IMR-90 (cell line): ENCODE data around the gene XKRX. TPM values are rescaled to one million over a fixed set of nuclear protein-coding genes. Genes with fewer than 3 reads are reported as not detected.

Experiments used
- ATAC-seq: fragments of 200-7000 bp; cut with Tn5 transposase; 2 replicates; pipeline ENCODE4 v1.9.1; 2020; ENCODE audit warnings: low read depth, mild to moderate bottlenecking, moderate library complexity
- BruUV-seq: library from RNA; stranded (reverse); fragments of 400-500 nt; replicated peaks from 2 replicates; lab custom pipeline; 2021; lab: Mats Ljungman, UMichigan
- CTCF ChIA-PET: fragments of 300-600 bp; formaldehyde crosslinking; extraction: SDS; loops from one replicate; lab custom pipeline; 2021; ENCODE audit warnings: antibody characterized with exemption; lab: Yijun Ruan, JAX
- POLR2A ChIA-PET: fragments of 300-600 bp; sonication (Branson Sonifier 250); formaldehyde crosslinking; loops from one replicate; lab custom pipeline; 2022; ENCODE audit warnings: antibody characterized with exemption; ENCODE audit not compliant: unreplicated experiment; lab: Charles Lee
- DNase-seq: peaks from one replicate; pipeline ENCODE4 v3.0.0; 2013
- H2AFZ ChIP-seq: replicated peaks from 2 replicates; pipeline ENCODE3; 2013; ENCODE audit warnings: low read length, mild to moderate bottlenecking; ENCODE audit not compliant: poor library complexity
- H2AK5ac ChIP-seq: 2 replicates; pipeline ENCODE4 v1.6.1; 2013; ENCODE audit warnings: low read depth, low read length, inconsistent platforms
- H2AK9ac ChIP-seq: replicated peaks from 2 replicates; pipeline ENCODE3; 2013; ENCODE audit warnings: mild to moderate bottlenecking, low read depth, low read length, moderate library complexity; ENCODE audit not compliant: poor library complexity
- H2BK120ac ChIP-seq: 2 replicates; pipeline ENCODE4 v1.6.1; 2013; ENCODE audit warnings: low read depth, low read length, inconsistent platforms
- H2BK15ac ChIP-seq: 3 replicates; pipeline ENCODE4 v1.6.1; 2013; ENCODE audit warnings: low read depth, low read length, inconsistent platforms
- H2BK20ac ChIP-seq: 2 replicates; pipeline ENCODE4 v1.6.1; 2013; ENCODE audit warnings: low read depth, mild to moderate bottlenecking, inconsistent platforms, low read length, moderate library complexity
- H2BK5ac ChIP-seq: 2 replicates; pipeline ENCODE4 v1.6.1; 2013; ENCODE audit warnings: mild to moderate bottlenecking, low read depth, low read length, inconsistent platforms; ENCODE audit not compliant: poor library complexity, severe bottlenecking
- H3K14ac ChIP-seq: replicated peaks from 2 replicates; pipeline ENCODE4 v1.6.1; 2013; ENCODE audit warnings: low read depth, low read length, inconsistent platforms
- H3K18ac ChIP-seq: 2 replicates; pipeline ENCODE4 v1.6.1; 2013; ENCODE audit warnings: low read depth, low read length, control low read depth
- H3K23ac ChIP-seq: 2 replicates; pipeline ENCODE4 v1.6.1; 2013; ENCODE audit warnings: low read depth, low read length, inconsistent platforms
- H3K27ac ChIP-seq: 2 replicates; pipeline ENCODE4 v1.5.1; 2013; ENCODE audit warnings: mild to moderate bottlenecking, control low read depth, low read length; ENCODE audit not compliant: insufficient read depth
- H3K27me3 ChIP-seq: 2 replicates; pipeline ENCODE4 v1.6.1; 2013; ENCODE audit warnings: low read length; ENCODE audit not compliant: control insufficient read depth, insufficient read depth
- H3K36me3 ChIP-seq: 2 replicates; pipeline ENCODE4 v1.6.1; 2013; ENCODE audit warnings: low read length, mixed read lengths; ENCODE audit not compliant: control insufficient read depth, insufficient read depth
- H3K4ac ChIP-seq: 2 replicates; pipeline ENCODE4 v1.6.1; 2013; ENCODE audit warnings: low read depth, low read length, inconsistent platforms
- H3K4me1 ChIP-seq: 2 replicates; pipeline ENCODE4 v1.6.1; 2013; ENCODE audit warnings: low read length, mixed read lengths; ENCODE audit not compliant: control insufficient read depth, insufficient read depth
- H3K4me2 ChIP-seq: 2 replicates; pipeline ENCODE4 v1.6.1; 2013; ENCODE audit warnings: low read depth, mild to moderate bottlenecking, control low read depth, low read length, moderate library complexity
- H3K4me3 ChIP-seq: 2 replicates; pipeline ENCODE4 v1.5.1; 2013; ENCODE audit warnings: low read depth, mild to moderate bottlenecking, control low read depth, low read length, moderate library complexity; ENCODE audit not compliant: insufficient read depth
- H3K56ac ChIP-seq: 2 replicates; pipeline ENCODE4 v1.6.1; 2013; ENCODE audit warnings: low read length, inconsistent platforms; ENCODE audit not compliant: insufficient read depth; ENCODE audit errors: extremely low read depth
- H3K79me1 ChIP-seq, 2 experiments: 2 replicates each; pipeline ENCODE4 v1.6.1; 2013; ENCODE audit warnings: low read length in 2 of 2, inconsistent platforms in 1 of 2, low read depth in 1 of 2
- H3K9ac ChIP-seq: 2 replicates; pipeline ENCODE4 v1.6.1; 2013; ENCODE audit warnings: low read depth, low read length, control low read depth
- H3K9me1 ChIP-seq: 2 replicates; pipeline ENCODE4 v1.6.1; 2013; ENCODE audit warnings: low read length, inconsistent platforms; ENCODE audit not compliant: insufficient read depth
- H3K9me3 ChIP-seq: 2 replicates; pipeline ENCODE4 v1.6.1; 2013; ENCODE audit warnings: low read length; ENCODE audit not compliant: control insufficient read depth, insufficient read depth
- H4K20me1 ChIP-seq: 2 replicates; pipeline ENCODE4 v1.6.1; 2013; ENCODE audit warnings: low read length, inconsistent platforms; ENCODE audit not compliant: insufficient read depth
- H4K5ac ChIP-seq: 2 replicates; pipeline ENCODE4 v1.6.1; 2013; ENCODE audit warnings: mild to moderate bottlenecking, low read depth, low read length, control low read depth
- H4K8ac ChIP-seq, 2 experiments: 2 replicates each; pipeline ENCODE4 v1.6.1; 2013; ENCODE audit warnings: low read depth in 2 of 2, low read length in 2 of 2, control low read depth in 1 of 2, inconsistent platforms in 1 of 2
- H4K91ac ChIP-seq: 2 replicates; pipeline ENCODE4 v1.6.1; 2013; ENCODE audit warnings: low read depth, low read length, inconsistent platforms; ENCODE audit not compliant: insufficient read depth
- BHLHE40 ChIP-seq: fragments of 150-350 bp; IDR thresholded peaks from 2 replicates; pipeline ENCODE4 v1.6.1; 2016; ENCODE audit warnings: mild to moderate bottlenecking, low read depth, low read length
- CEBPB ChIP-seq: IDR thresholded peaks from 2 replicates; pipeline ENCODE4 v1.6.1; 2012; ENCODE audit warnings: low read depth, low read length, improper control_type of control experiment
- CHD1 ChIP-seq: IDR thresholded peaks from 2 replicates; pipeline ENCODE4 v1.6.1; 2012; ENCODE audit warnings: low read depth, low read length, improper control_type of control experiment
- CTCF ChIP-seq: conservative IDR thresholded peaks from 2 replicates; pipeline ENCODE4 v1.5.1; 2012; ENCODE audit warnings: mild to moderate bottlenecking, low read depth, low read length, improper control_type of control experiment
- ELK1 ChIP-seq: fragments of 150-350 bp; IDR thresholded peaks from 2 replicates; pipeline ENCODE4 v1.6.1; 2016; ENCODE audit warnings: low read depth, mild to moderate bottlenecking, low read length, moderate library complexity, borderline replicate concordance
- MAFK ChIP-seq: IDR thresholded peaks from 2 replicates; pipeline ENCODE4 v1.6.1; 2012; ENCODE audit warnings: low read depth, low read length, improper control_type of control experiment
- MAZ ChIP-seq: IDR thresholded peaks from 2 replicates; pipeline ENCODE4 v1.6.1; 2012; ENCODE audit warnings: low read depth, mild to moderate bottlenecking, low read length, improper control_type of control experiment, moderate library complexity, borderline replicate concordance
- MXI1 ChIP-seq: IDR thresholded peaks from 2 replicates; pipeline ENCODE4 v1.6.1; 2012; ENCODE audit warnings: low read depth, mild to moderate bottlenecking, low read length, moderate library complexity, borderline replicate concordance
- NFE2L2 ChIP-seq: fragments of 150-350 bp; IDR thresholded peaks from 2 replicates; pipeline ENCODE4 v1.6.1; 2016; ENCODE audit warnings: low read depth, mild to moderate bottlenecking, low read length
- POLR2A ChIP-seq: IDR thresholded peaks from 2 replicates; pipeline ENCODE4 v1.6.1; 2012; ENCODE audit warnings: mild to moderate bottlenecking, low read depth, low read length
- RAD21 ChIP-seq: IDR thresholded peaks from 2 replicates; pipeline ENCODE4 v1.6.1; 2012; ENCODE audit warnings: low read length, improper control_type of control experiment
- RCOR1 ChIP-seq: IDR thresholded peaks from 2 replicates; pipeline ENCODE4 v1.6.1; 2012; ENCODE audit warnings: mild to moderate bottlenecking, low read length, improper control_type of control experiment; ENCODE audit not compliant: insufficient replicate concordance
- RFX5 ChIP-seq: IDR thresholded peaks from 2 replicates; pipeline ENCODE4 v1.8.0; 2012; ENCODE audit warnings: low read depth, mild to moderate bottlenecking, low read length, moderate library complexity
- SMC3 ChIP-seq: fragments of 150-350 bp; IDR thresholded peaks from 2 replicates; pipeline ENCODE4 v1.6.1; 2016; ENCODE audit warnings: low read depth, mild to moderate bottlenecking, antibody characterized with exemption, low read length, moderate library complexity
- WGBS, 2 experiments: methylation state at CpG; one replicate each; pipeline versions ENCODE4 v1.1.5 to v1.1.7; 2013; ENCODE audit warnings: missing lambda C conversion rate in 2 of 2; ENCODE audit not compliant: insufficient read length in 1 of 2; ENCODE audit errors: extremely low coverage in 2 of 2; 5-methylcytosine and 5-hydroxymethylcytosine counted together
- dilution Hi-C: fragments of 300-500 bp; cut with HindIII; formaldehyde crosslinking; loops from one replicate; pipeline ENCODE4 v1.14.3; 2018; ENCODE audit warnings: low sequenced_read_pairs; ENCODE audit not compliant: unreplicated experiment
- in situ Hi-C: fragments of 300-500 bp; cut with MboI; formaldehyde crosslinking; loops from 3 replicates; pipeline ENCODE4 v1.14.3; 2019; ENCODE audit warnings: low sequenced_read_pairs, inconsistent platforms, mixed read lengths
- intact Hi-C: fragments of 100-400 bp; cut with micrococcal nuclease; formaldehyde crosslinking; loops from 2 replicates; pipeline ENCODE4 v1.10.0; 2022
- polyA plus RNA-seq, 3 experiments: library from polyadenylated mRNA; depleted of rRNA; stranded (reverse); fragments of >200 nt; gene quantifications; 2 replicates each; pipeline ENCODE4 v1.2.3, GENCODE V29; 2012; ENCODE audit warnings: low replicate concordance in 1 of 3
- total RNA-seq: library from RNA; depleted of rRNA; stranded (reverse); fragments of >200 nt; gene quantifications from 2 replicates; pipeline ENCODE4 v1.2.3, GENCODE V29; 2012
- TF ChIP-seq, protein P1 (sequence below): fragments of 150-350 bp; IDR thresholded peaks from 2 replicates; pipeline ENCODE4 v1.6.1; 2017; ENCODE audit warnings: mild to moderate bottlenecking, antibody characterized with exemption, low read length, low read depth

XKRX gene
- total and polyA plus RNA-seq, 2 of the 4 experiments (the other 2 are of a cell fraction) = 0.39 to 0.90 TPM

DNA sequence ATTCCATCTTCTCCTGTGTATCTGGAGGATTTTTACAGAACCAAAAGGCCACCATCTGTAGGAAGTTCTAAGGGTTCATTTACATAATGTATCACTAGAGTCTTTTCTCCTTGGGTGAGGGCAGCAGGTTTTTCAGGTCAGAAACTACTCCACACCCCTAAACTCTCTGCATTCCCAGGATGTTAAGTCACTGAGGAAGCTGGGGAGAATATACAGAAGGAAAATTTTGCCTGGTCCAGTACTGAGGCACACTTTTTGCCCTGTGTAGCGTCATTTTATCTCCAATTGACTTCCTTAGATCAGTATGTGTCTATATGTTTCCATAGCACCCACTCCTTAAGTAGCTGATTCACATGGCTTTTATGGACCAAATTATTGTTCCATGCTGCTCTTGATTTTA lies 17.0 kb downstream of the XKRX start:
- dilution Hi-C loops = no loop called here

More for the DNA sequence above, 17.0 kb downstream of the XKRX start:
- POLR2A ChIA-PET = no interaction called here
- Histone ChIP-seq H2BK5ac (no peak overlapping the region), H3K23ac (no peak overlapping the region), H3K14ac (no peak overlapping the region), H3K36me3 (no peaks in the 10 kb centered on the region), H4K20me1 (no peaks in the 10 kb centered on the region), H2AK5ac (no peak overlapping the region), H3K56ac (no peak overlapping the region), H2BK15ac (no peak overlapping the region), H4K91ac (no peak overlapping the region), H4K5ac (no peak overlapping the region), H2BK120ac (no peak overlapping the region), H3K9ac (no peak overlapping the region), H3K9me3 (no peaks in the 10 kb centered on the region), H3K4me3 (no peak overlapping the region), H3K18ac (no peak overlapping the region), H3K79me1 (no peaks in the 10 kb centered on the region), H2BK20ac (0 out of 2 replicates have a peak overlapping the region, but pooled peaks have one; percentile 6), H3K27ac (no peak overlapping the region), H3K4ac (no peak overlapping the region), H4K8ac (no peak overlapping the region), H3K4me2 (no peak overlapping the region), H2AK9ac (no peak overlapping the region), H3K4me1 (no peaks in the 10 kb centered on the region), H3K9me1 (no peaks in the 10 kb centered on the region), H3K27me3 (no peaks in the 10 kb centered on the region), H2AFZ (no peak overlapping the region)
- no peak for TF ChIP-seq MAZ
- TF ChIP-seq SMC3 = no peak
- TF ChIP-seq RAD21 = no peak
- TF ChIP-seq RCOR1 = no peak
- no peak for TF ChIP-seq RFX5
- TF ChIP-seq CTCF = no peak
- TF ChIP-seq, protein P1, sequence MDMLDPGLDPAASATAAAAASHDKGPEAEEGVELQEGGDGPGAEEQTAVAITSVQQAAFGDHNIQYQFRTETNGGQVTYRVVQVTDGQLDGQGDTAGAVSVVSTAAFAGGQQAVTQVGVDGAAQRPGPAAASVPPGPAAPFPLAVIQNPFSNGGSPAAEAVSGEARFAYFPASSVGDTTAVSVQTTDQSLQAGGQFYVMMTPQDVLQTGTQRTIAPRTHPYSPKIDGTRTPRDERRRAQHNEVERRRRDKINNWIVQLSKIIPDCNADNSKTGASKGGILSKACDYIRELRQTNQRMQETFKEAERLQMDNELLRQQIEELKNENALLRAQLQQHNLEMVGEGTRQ = no peak
- TF ChIP-seq NFE2L2 = no peak
- TF ChIP-seq MXI1 = no peak
- no peak for TF ChIP-seq CEBPB
- TF ChIP-seq POLR2A = no peak
- no peak for TF ChIP-seq CHD1
- TF ChIP-seq BHLHE40 = no peak
- TF ChIP-seq MAFK = no peak
- TF ChIP-seq ELK1 = no peak
- no CpG with 5 or more reads among the region's 1 CpG for WGBS, 2 experiments
- intact Hi-C loops (no loop called here), in situ Hi-C loops (no loop called here)
- CTCF ChIA-PET = no interaction called here
- DNase-seq (no peak), ATAC-seq (no peak)
- BruUV-seq = no TSS peak
